Stimulated activated naive CD4-positive, alpha-beta T cell (primary cell): ENCODE measurements around the gene KIF9.
"Not testable (repeated sequence)": the region's sequence is repeated elsewhere in the genome, so short reads cannot be mapped to it uniquely, and the experiment has no call there.

Experiments
- DNase-seq, 6 experiments: peaks; one replicate each; lab custom pipeline; 2025; lab: John Stamatoyannopoulos, UW

The KIF9 gene

GRCh38 chr3:47282424-47283192 lies at the start of gene KIF9, which contains the start of gene KLHL18:
KIF9 (minus strand) TSS chr3:47282799; CDS start chr3:47277374, 5,425 bp downstream.
KLHL18 (plus strand) TSS chr3:47282944; CDS start chr3:47282966, 22 bp downstream.
- peak; percentile 92 to 99 (median 98) for DNase-seq

GRCh38 chr3:47324278-47324865 lies 41.8 kb upstream of the KIF9 start:
- DNase-seq = peak in 4 of 6 experiments; percentile 5 to 53 (median 27)

- DNase-seq = no peak
Observed at GRCh38 chr3:47323431-47324277, 41.1 kb upstream of the KIF9 start.

GRCh38 chr3:47319956-47320355 lies 37.4 kb upstream of the KIF9 start:
- DNase-seq = no peak

GRCh38 chr3:47318916-47319315 lies 36.3 kb upstream of the KIF9 start:
- DNase-seq = no peak

GRCh38 chr3:47316151-47316550 lies 33.6 kb upstream of the KIF9 start:
- not testable (repeated sequence) for DNase-seq

- no peak for DNase-seq
Observed at GRCh38 chr3:47315069-47315647, 32.6 kb upstream of the KIF9 start.

- no peak for DNase-seq
Observed at GRCh38 chr3:47314056-47314764, 31.6 kb upstream of the KIF9 start.

- DNase-seq = no peak
Observed at GRCh38 chr3:47313341-47314055, 30.9 kb upstream of the KIF9 start.

- no peak for DNase-seq
Observed at GRCh38 chr3:47310391-47310790, 27.8 kb upstream of the KIF9 start.

- not testable (repeated sequence) for DNase-seq
Observed at GRCh38 chr3:47309231-47309630, 26.6 kb upstream of the KIF9 start.

GRCh38 chr3:47306022-47306421 lies 23.4 kb upstream of the KIF9 start:
- DNase-seq = no peak

- DNase-seq = no peak
Observed at GRCh38 chr3:47301456-47301855, 18.9 kb upstream of the KIF9 start.

- DNase-seq = no peak
Observed at GRCh38 chr3:47299381-47300318, 17.1 kb upstream of the KIF9 start.

GRCh38 chr3:47298439-47298838 lies 15.8 kb upstream of the KIF9 start:
- no peak for DNase-seq

- no peak for DNase-seq
Observed at GRCh38 chr3:47296562-47297302, 14.1 kb upstream of the KIF9 start.

GRCh38 chr3:47295976-47296375 lies 13.4 kb upstream of the KIF9 start:
- DNase-seq = no peak

- DNase-seq = no peak
Observed at GRCh38 chr3:47295322-47295721, 12.7 kb upstream of the KIF9 start.

- no peak for DNase-seq
Observed at GRCh38 chr3:47294392-47294791, 11.8 kb upstream of the KIF9 start.
